C4-2B (cell line): ENCODE results near the gene PCDHGA6.

ENCODE experiments used
- ZFX ChIP-seq: fragments of 450-650 bp; IDR thresholded peaks from 2 replicates; pipeline ENCODE4 v1.6.1; 2017
- TF ChIP-seq, protein P1 (sequence below): fragments of 450-650 bp; conservative IDR thresholded peaks from 2 replicates; pipeline ENCODE4 v1.5.1; 2017; ENCODE audit warnings: mild to moderate bottlenecking

DNA sequence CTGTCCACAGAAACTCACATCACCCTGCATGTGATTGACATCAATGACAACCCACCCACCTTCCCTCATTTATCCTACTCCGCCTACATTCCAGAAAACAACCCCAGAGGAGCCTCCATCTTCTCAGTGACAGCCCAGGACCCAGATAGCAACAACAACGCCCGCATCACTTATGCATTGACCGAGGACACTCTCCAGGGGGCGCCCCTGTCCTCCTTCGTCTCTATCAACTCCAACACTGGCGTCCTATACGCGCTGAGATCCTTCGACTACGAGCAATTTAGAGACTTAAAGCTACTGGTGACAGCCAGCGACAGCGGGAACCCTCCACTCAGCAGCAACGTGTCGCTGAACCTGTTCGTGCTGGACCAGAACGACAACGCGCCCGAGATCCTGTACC, 28.4 kb upstream of the PCDHGA6 start:
- TF ChIP-seq, protein P1, sequence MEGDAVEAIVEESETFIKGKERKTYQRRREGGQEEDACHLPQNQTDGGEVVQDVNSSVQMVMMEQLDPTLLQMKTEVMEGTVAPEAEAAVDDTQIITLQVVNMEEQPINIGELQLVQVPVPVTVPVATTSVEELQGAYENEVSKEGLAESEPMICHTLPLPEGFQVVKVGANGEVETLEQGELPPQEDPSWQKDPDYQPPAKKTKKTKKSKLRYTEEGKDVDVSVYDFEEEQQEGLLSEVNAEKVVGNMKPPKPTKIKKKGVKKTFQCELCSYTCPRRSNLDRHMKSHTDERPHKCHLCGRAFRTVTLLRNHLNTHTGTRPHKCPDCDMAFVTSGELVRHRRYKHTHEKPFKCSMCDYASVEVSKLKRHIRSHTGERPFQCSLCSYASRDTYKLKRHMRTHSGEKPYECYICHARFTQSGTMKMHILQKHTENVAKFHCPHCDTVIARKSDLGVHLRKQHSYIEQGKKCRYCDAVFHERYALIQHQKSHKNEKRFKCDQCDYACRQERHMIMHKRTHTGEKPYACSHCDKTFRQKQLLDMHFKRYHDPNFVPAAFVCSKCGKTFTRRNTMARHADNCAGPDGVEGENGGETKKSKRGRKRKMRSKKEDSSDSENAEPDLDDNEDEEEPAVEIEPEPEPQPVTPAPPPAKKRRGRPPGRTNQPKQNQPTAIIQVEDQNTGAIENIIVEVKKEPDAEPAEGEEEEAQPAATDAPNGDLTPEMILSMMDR: peak; percentile 25
- TF ChIP-seq ZFX: no peak
